Activated CD8-positive, alpha-beta T cell treated with anti-CD3 and anti-CD28 coated beads, Interleukin-2, amount 10 ng/mL, durations not matched to agents 7 days and 5 days (primary cell): ENCODE results near the gene MED26. TPM values are rescaled to one million over a fixed set of nuclear protein-coding genes. Genes with fewer than 3 reads are reported as not detected.

Source experiments
- ATAC-seq: fragments of 150-1000 bp; cut with Tn5 transposase; one replicate; pipeline ENCODE4 v1.10.0; 2021; ENCODE audit warnings: moderate library complexity
- CTCF ChIA-PET: fragments of 350-600 bp; sonication (Branson Sonifier 250); formaldehyde crosslinking; loops from one replicate; lab custom pipeline; 2021; ENCODE audit warnings: antibody characterized with exemption; lab: Charles Lee
- POLR2A ChIA-PET: fragments of 350-600 bp; sonication (Branson Sonifier 250); formaldehyde crosslinking; loops from one replicate; lab custom pipeline; 2021; ENCODE audit warnings: antibody characterized with exemption; lab: Charles Lee
- DNase-seq: peaks from one replicate; pipeline ENCODE4 v3.0.0-alpha.2; 2020
- H3K27ac Mint-ChIP-seq: one replicate; pipeline ENCODE4 v1.8.0; 2021; ENCODE audit warnings: mild to moderate bottlenecking, mixed read lengths
- H3K27me3 Mint-ChIP-seq: one replicate; pipeline ENCODE4 v1.8.0; 2021; ENCODE audit warnings: low read depth, mixed read lengths
- H3K36me3 Mint-ChIP-seq: one replicate; pipeline ENCODE4 v1.8.0; 2021; ENCODE audit warnings: low read depth, mixed read lengths
- H3K4me1 Mint-ChIP-seq: one replicate; pipeline ENCODE4 v1.8.0; 2021; ENCODE audit warnings: low read depth, mixed read lengths
- H3K4me3 Mint-ChIP-seq: one replicate; pipeline ENCODE4 v1.8.0; 2021; ENCODE audit warnings: mild to moderate bottlenecking, mixed read lengths
- H3K9me3 Mint-ChIP-seq: one replicate; pipeline ENCODE4 v1.8.0; 2022; ENCODE audit warnings: mixed read lengths; ENCODE audit not compliant: insufficient read depth
- total RNA-seq, 2 experiments: library from RNA; stranded (reverse); gene quantifications; one replicate each; pipeline ENCODE4 v1.2.3, GENCODE V29; 2021

MED26 gene
- total RNA-seq, 2 experiments from 2014 or later, result 17.2 to 17.4 TPM

DNA sequence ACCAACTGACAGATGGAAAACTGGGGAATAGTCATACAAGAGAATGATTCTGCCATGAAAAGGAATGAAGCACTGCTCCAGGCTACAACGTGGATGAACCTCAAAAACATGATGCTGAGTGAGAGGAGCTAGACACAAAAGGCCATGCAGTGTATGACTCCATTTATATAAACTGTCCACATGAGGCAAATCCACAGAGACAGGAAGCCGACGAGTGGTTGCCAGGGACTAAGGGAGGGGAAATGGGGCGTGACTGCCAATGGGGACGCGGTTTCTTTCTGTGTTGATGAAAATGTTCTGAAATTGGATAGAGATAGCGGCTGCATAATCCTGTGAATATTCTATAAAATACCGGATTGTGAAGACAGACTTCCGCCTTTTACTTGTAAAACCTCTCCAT, 21.7 kb upstream of the MED26 start:
- Mint-ChIP-seq H3K9me3 (no peaks in the 10 kb centered on the region), H3K36me3 (peaks cover 72% of the 10 kb centered on the region), H3K4me1 (peaks cover 23% of the 10 kb centered on the region), H3K4me3 (no peak overlapping the region), H3K27ac (no peak overlapping the region), H3K27me3 (no peaks in the 10 kb centered on the region)
- DNase-seq (no peak), ATAC-seq (no peak)
- ChIA-PET CTCF (no interaction called here), POLR2A (interaction anchor here (0.9 to 1.2 kb wide), 2 partner anchors 11 to 40 kb away, joined by 3 read pairs; partner anchors contain the start of gene TMEM38A)

DNA sequence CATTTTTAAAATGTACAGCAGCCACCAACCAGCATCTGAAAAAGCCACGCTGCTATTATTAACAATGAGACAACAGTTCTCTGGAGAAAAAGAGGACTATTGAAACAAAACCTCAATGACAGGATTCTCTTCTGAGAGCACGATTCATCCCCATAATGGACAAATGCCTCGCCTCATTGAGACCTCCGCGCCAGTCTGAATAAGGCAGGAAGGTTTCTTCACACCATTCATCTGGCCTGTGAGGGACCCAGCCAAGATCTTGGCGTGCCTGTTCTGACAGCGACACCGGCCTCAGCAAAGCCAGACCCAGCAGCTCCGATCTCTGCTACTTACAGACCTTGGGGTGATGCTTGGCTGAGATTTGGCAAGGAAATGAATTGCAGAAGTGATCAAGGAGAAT, 17.1 kb upstream of the MED26 start:
- no peak overlapping the region for H3K27ac Mint-ChIP-seq
- peaks cover 8% of the 10 kb centered on the region for H3K4me1 Mint-ChIP-seq
- peaks cover 61% of the 10 kb centered on the region for H3K36me3 Mint-ChIP-seq
- ATAC-seq (no peak), DNase-seq (no peak)
- H3K27me3 Mint-ChIP-seq, result no peaks in the 10 kb centered on the region
- ChIA-PET CTCF (no interaction called here), POLR2A (no interaction called here)
- H3K4me3 Mint-ChIP-seq, result no peak overlapping the region
- H3K9me3 Mint-ChIP-seq, result no peaks in the 10 kb centered on the region

DNA sequence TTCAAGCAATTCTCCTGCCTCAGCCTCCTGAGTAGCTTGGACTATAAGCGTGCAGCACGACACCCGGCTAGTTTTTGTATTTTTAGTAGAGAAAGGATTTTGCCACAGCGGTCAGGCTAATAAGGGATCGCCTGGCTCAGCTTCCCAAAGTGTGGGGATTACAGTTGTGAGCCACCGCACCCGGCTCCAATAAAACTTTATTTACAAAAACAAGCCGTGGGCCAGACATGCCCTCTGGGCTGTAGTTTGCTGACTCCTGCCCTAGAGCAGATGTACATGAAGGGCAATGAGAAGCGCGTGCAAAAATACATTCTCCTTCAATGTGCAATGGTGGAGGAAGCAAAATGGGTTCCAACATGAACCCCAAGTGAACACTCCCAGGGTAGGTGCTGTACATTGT, 13.7 kb upstream of the MED26 start:
- Mint-ChIP-seq H3K4me1 (peaks cover 9% of the 10 kb centered on the region), H3K27ac (no peak overlapping the region), H3K36me3 (peaks cover 64% of the 10 kb centered on the region), H3K4me3 (no peak overlapping the region), H3K9me3 (no peaks in the 10 kb centered on the region), H3K27me3 (no peaks in the 10 kb centered on the region)
- ChIA-PET CTCF (no interaction called here), POLR2A (no interaction called here)
- ATAC-seq (no peak), DNase-seq (no peak)

DNA sequence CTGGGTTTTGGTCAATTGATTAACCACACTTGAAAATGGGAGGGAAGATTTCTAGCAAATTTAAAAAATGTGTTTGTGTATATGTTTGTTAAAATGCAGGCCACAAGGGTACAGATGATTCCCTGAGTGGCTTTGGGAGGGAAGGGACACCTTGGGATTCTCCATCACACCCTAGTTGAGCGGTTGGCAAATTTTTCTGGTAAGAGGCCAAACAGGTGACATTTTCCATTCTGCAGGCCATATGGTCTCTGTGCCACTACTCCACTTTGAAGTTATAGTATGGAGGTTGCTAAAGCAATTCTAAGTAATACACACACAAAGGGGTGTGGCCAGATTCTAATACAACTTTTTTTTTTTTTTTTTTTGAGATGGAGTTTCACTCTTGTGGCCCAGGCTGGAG, 12.9 kb upstream of the MED26 start:
- no peak overlapping the region for H3K27ac Mint-ChIP-seq
- no peaks in the 10 kb centered on the region for H3K27me3 Mint-ChIP-seq
- POLR2A ChIA-PET, result no interaction called here
- peaks cover 9% of the 10 kb centered on the region for H3K4me1 Mint-ChIP-seq
- DNase-seq, result no peak
- ATAC-seq, result no peak
- CTCF ChIA-PET, result no interaction called here
- no peaks in the 10 kb centered on the region for H3K9me3 Mint-ChIP-seq
- H3K4me3 Mint-ChIP-seq, result no peak overlapping the region
- H3K36me3 Mint-ChIP-seq, result peaks cover 60% of the 10 kb centered on the region

GRCh38 chr19:16638666-16639065, 10.7 kb upstream of the MED26 start:
- ChIA-PET POLR2A (interaction anchor here (0.9 to 1.6 kb wide), 2 partner anchors 10 to 19 kb away, joined by 3 read pairs; partner anchors contain the start of gene MED26), CTCF (no interaction called here)
- peak overlapping the region; percentile 31 for H3K27ac Mint-ChIP-seq
- H3K4me3 Mint-ChIP-seq, result no peak overlapping the region
- ATAC-seq, result no peak
- no peaks in the 10 kb centered on the region for H3K9me3 Mint-ChIP-seq
- no peak for DNase-seq
- no peaks in the 10 kb centered on the region for H3K27me3 Mint-ChIP-seq
- peaks cover 9% of the 10 kb centered on the region for H3K4me1 Mint-ChIP-seq
- H3K36me3 Mint-ChIP-seq, result peaks cover 56% of the 10 kb centered on the region

DNA sequence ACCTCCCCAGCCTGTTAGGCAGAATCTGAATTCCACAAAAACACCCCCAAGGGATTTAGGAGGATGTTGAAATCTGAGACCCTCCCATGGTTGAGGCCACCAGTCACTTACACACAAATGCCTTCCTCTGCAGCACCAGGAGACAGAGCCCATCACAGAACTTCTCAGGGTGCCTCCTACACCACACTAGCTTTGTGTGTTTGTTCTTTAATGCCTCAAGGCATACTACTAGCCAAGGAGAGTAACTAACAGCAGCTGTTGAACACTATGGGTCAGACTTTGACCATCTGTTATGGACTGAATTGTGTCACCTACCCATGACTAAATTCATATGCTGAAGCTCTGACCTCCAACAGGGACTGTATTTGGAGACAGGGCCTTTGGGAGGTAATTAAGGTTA, 9.5 kb upstream of the MED26 start:
- peaks cover 9% of the 10 kb centered on the region for H3K4me1 Mint-ChIP-seq
- H3K36me3 Mint-ChIP-seq, result peaks cover 45% of the 10 kb centered on the region
- H3K27ac Mint-ChIP-seq, result peak overlapping the region; percentile 18
- no peaks in the 10 kb centered on the region for H3K27me3 Mint-ChIP-seq
- no peak for DNase-seq
- no peaks in the 10 kb centered on the region for H3K9me3 Mint-ChIP-seq
- ChIA-PET CTCF (no interaction called here), POLR2A (no interaction called here)
- no peak for ATAC-seq
- H3K4me3 Mint-ChIP-seq, result no peak overlapping the region

GRCh38 chr19:16631465-16631864, 3.5 kb upstream of the MED26 start:
- H3K9me3 Mint-ChIP-seq, result no peaks in the 10 kb centered on the region
- H3K27ac Mint-ChIP-seq, result peak overlapping the region; percentile 43
- ChIA-PET CTCF (no interaction called here), POLR2A (no interaction called here)
- ATAC-seq (no peak), DNase-seq (no peak)
- H3K4me3 Mint-ChIP-seq, result no peak overlapping the region
- H3K27me3 Mint-ChIP-seq, result no peaks in the 10 kb centered on the region
- H3K4me1 Mint-ChIP-seq, result peaks cover 21% of the 10 kb centered on the region
- H3K36me3 Mint-ChIP-seq, result peaks cover 39% of the 10 kb centered on the region

GRCh38 chr19:16628984-16629691, 1.1 kb upstream of the MED26 start:
- peak; percentile 35 for DNase-seq
- Mint-ChIP-seq H3K9me3 (no peaks in the 10 kb centered on the region), H3K4me3 (peak overlapping the region; percentile 99), H3K4me1 (peaks cover 43% of the 10 kb centered on the region), H3K36me3 (peaks cover 48% of the 10 kb centered on the region), H3K27ac (peak overlapping the region; percentile 100), H3K27me3 (no peaks in the 10 kb centered on the region)
- ATAC-seq, result peak; percentile 9
- CTCF ChIA-PET, result interaction anchor here (0.7 to 1.1 kb wide), 2 partner anchors 11 to 86 kb away, joined by 3 read pairs; no protein-coding TSS in a partner anchor
- POLR2A ChIA-PET, result interaction anchor here (0.6 to 3.9 kb wide), 12 partner anchors 10 to 89 kb away, joined by 3 to 27 read pairs (median 6); partner anchors contain the start of genes CHERP, SLC35E1, SMIM7 and TMEM38A

- CTCF ChIA-PET, result interaction anchor here (1.3 to 2.5 kb wide), 2 partner anchors 35 to 39 kb away, joined by 3 to 18 read pairs; no protein-coding TSS in a partner anchor
- peak overlapping the region; percentile 91 for H3K4me3 Mint-ChIP-seq
Observed at GRCh38 chr19:16627928-16628182, 149 bp downstream of the MED26 start.

DNA sequence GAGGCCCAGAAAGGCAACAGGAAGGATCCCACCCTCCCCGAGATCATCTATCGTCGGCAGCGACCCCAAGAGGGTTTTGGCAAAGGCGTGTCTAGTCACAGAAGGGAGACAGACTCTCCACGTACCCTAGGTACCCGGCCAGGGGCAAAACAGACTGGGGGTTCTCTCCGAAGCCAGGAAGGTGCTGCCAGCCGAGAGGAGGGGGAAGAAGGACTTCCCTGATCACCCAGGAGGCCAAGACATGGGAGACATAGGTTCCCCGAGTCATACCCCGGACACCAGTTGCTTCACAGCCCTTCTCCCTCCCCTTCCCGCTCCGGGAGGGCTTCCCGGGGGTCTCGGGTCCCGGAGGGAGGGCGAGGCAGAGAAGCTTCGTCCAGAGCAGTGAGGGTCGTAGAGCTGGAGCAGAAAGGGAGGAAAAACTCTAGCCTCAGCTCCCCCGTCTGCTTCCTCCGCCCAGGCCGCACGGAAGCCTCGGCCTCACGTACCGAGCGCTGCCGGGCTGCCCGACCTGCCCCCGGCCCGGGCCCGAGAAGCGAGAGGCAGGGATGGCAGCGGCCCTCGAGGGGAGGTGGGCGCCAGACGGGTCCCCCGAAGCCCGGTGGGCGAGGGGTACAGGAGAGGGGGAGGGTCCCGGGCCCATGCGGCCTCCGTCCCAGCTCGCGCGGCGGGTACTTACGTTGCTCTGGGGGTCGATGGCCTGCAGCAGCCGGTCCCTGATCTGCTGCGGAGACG, 644 bp downstream of the MED26 start:
- ChIA-PET POLR2A (interaction anchor here (0.6 to 3.9 kb wide), 17 partner anchors 10 to 530 kb away, joined by 3 to 27 read pairs (median 5); partner anchors contain the start of genes CHERP, SLC35E1, SMIM7 and TMEM38A), CTCF (interaction anchor here (1.0 to 2.5 kb wide), 3 partner anchors 35 to 82 kb away, joined by 3 to 18 read pairs (median 3); no protein-coding TSS in a partner anchor)
- Mint-ChIP-seq H3K27me3 (no peaks in the 10 kb centered on the region), H3K4me1 (peaks cover 43% of the 10 kb centered on the region), H3K36me3 (peaks cover 51% of the 10 kb centered on the region), H3K27ac (peak overlapping the region; percentile 91), H3K4me3 (peak overlapping the region; percentile 91), H3K9me3 (no peaks in the 10 kb centered on the region)
- no peak for ATAC-seq
- DNase-seq, result peak; percentile 39

More at GRCh38 chr19:16627928-16628182, 149 bp downstream of the MED26 start:
- Mint-ChIP-seq H3K27me3 (no peaks in the 10 kb centered on the region), H3K27ac (peak overlapping the region; percentile 100), H3K36me3 (peaks cover 51% of the 10 kb centered on the region), H3K9me3 (no peaks in the 10 kb centered on the region), H3K4me1 (peaks cover 43% of the 10 kb centered on the region)
- ATAC-seq, result no peak
- DNase-seq, result no peak
- POLR2A ChIA-PET, result interaction anchor here (0.6 to 3.9 kb wide), 17 partner anchors 10 to 475 kb away, joined by 3 to 27 read pairs (median 7); partner anchors contain the start of genes C19orf44, CALR3, CHERP and SLC35E1

DNA sequence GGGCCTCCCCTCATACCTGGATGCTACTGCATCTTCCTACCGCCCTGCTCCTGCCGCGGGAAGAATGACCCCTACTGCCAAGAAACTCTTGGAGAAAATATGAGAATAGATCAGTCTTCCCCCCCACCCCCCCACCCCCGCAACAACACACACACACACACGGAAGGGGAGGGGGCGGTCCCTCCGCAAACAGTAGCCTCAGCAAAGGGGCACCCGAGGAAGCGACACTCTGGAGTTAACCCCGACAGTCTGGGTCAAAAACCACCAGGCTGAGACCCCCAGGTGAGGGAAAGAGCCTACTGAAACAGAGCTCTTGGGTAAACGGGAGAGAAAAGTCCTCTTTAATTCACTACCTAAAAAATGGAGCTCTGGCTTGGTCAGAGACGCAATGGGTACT, 1.2 kb downstream of the MED26 start:
- ChIA-PET POLR2A (interaction anchor here (0.6 to 3.9 kb wide), 15 partner anchors 9 to 529 kb away, joined by 3 to 27 read pairs (median 5); partner anchors contain the start of genes CHERP, SLC35E1, SMIM7 and TMEM38A), CTCF (interaction anchor here (1.0 to 2.5 kb wide), 3 partner anchors 34 to 81 kb away, joined by 3 to 18 read pairs (median 3); no protein-coding TSS in a partner anchor)
- H3K36me3 Mint-ChIP-seq, result peaks cover 48% of the 10 kb centered on the region

More for the DNA sequence above, 1.2 kb downstream of the MED26 start:
- H3K4me3 Mint-ChIP-seq, result peak overlapping the region; percentile 91
- no peaks in the 10 kb centered on the region for H3K9me3 Mint-ChIP-seq
- peaks cover 40% of the 10 kb centered on the region for H3K4me1 Mint-ChIP-seq
- DNase-seq (peak; percentile 22), ATAC-seq (no peak)
- peak overlapping the region; percentile 91 for H3K27ac Mint-ChIP-seq
- H3K27me3 Mint-ChIP-seq, result no peaks in the 10 kb centered on the region
